ENCODE measurements around the gene SEMA4D.

The SEMA4D gene

GRCh38 chr9:89427621-89428221 is 70.2 kb downstream of the SEMA4D start:
- DNase-seq = no peak

- DNase-seq = no peak
Observed at GRCh38 chr9:89426384-89426961, 71.4 kb downstream of the SEMA4D start.

GRCh38 chr9:89425921-89426383 is 72.0 kb downstream of the SEMA4D start:
- DNase-seq = no peak

GRCh38 chr9:89425024-89425805 is 72.7 kb downstream of the SEMA4D start:
- peak in 2 of 4 experiments; percentile 28 to 33 for DNase-seq

- peak; percentile 38 to 83 (median 62) for DNase-seq
Observed at GRCh38 chr9:89422151-89422975, 75.5 kb downstream of the SEMA4D start.

GRCh38 chr9:89421595-89421994 is 76.3 kb downstream of the SEMA4D start:
- DNase-seq = peak in 1 of 4 experiments; percentile 39

- no peak for DNase-seq
Observed at GRCh38 chr9:89420397-89421178, 77.3 kb downstream of the SEMA4D start.

GRCh38 chr9:89419978-89420394 is 77.9 kb downstream of the SEMA4D start:
- DNase-seq = no peak

- DNase-seq = no peak
Observed at GRCh38 chr9:89418882-89419640, 78.9 kb downstream of the SEMA4D start.

GRCh38 chr9:89418474-89418845 is 79.5 kb downstream of the SEMA4D start:
- DNase-seq = peak in 1 of 4 experiments; percentile 35

- no peak for DNase-seq
Observed at GRCh38 chr9:89417832-89418473, 80.0 kb downstream of the SEMA4D start.

- DNase-seq = no peak
Observed at GRCh38 chr9:89414670-89415324, 83.1 kb downstream of the SEMA4D start.

GRCh38 chr9:89413963-89414638 is 83.8 kb downstream of the SEMA4D start:
- DNase-seq = no peak

GRCh38 chr9:89412951-89413350 is 85.0 kb downstream of the SEMA4D start:
- no peak for DNase-seq

GRCh38 chr9:89412541-89412940 is 85.4 kb downstream of the SEMA4D start:
- no peak for DNase-seq

- DNase-seq = no peak
Observed at GRCh38 chr9:89411759-89412158, 86.2 kb downstream of the SEMA4D start.

GRCh38 chr9:89410641-89411350 is 87.1 kb downstream of the SEMA4D start:
- DNase-seq = peak in 3 of 4 experiments; percentile 33 to 40 (median 37)

GRCh38 chr9:89410022-89410421 is 87.9 kb downstream of the SEMA4D start:
- DNase-seq = no peak

- DNase-seq = peak in 3 of 4 experiments; percentile 49 to 57 (median 51)
Observed at GRCh38 chr9:89409466-89409865, 88.4 kb downstream of the SEMA4D start.

Data from suppressor macrophage (primary cell).